Activated CD4-positive, CD25-positive, alpha-beta regulatory T cell treated with anti-CD3 and anti-CD28 coated beads, Interleukin-2, amount 50 U/mL, for 72 hours (primary cell): ENCODE data around the gene PSMD9.
"Not testable (repeated sequence)": the region's sequence is repeated elsewhere in the genome, so short reads cannot be mapped to it uniquely, and the experiment has no call there.

Experiments used
- DNase-seq: peaks from one replicate; pipeline ENCODE4 v3.0.0; 2021

The PSMD9 gene, protein sequence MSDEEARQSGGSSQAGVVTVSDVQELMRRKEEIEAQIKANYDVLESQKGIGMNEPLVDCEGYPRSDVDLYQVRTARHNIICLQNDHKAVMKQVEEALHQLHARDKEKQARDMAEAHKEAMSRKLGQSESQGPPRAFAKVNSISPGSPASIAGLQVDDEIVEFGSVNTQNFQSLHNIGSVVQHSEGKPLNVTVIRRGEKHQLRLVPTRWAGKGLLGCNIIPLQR

DNA sequence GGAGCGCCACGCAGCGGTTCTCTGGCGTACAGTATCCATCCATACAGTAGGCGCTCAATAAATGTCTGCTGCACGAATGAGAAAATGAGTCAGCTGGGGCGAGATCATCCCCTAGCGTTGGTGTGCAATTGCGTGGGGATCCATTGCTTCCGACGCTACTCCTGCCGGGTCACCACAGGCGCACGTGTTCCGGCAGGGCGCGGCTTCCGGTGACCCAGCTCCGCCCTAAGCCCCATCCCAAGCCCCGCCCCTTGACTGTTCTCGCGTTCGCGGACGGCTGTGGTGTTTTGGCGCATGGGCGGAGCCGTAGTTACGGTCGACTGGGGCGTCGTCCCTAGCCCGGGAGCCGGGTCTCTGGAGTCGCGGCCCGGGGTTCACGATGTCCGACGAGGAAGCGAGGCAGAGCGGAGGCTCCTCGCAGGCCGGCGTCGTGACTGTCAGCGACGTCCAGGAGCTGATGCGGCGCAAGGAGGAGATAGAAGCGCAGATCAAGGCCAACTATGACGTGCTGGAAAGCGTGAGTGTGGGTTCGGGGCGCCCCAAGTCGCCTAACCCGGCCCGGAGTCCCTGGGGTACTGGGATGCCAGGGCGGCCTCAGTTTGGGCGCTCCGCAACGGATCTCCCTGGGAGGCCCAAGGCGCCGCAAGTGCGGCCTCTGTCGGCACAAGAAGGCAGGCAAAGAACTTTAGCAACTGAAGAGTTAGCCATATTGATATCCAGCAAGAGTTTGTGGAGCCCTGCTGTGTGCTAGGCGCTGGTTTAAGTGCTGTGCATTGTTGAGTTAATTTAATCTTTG is at the start of gene PSMD9:
TSS of gene PSMD9 (plus strand) at position 313 of the 796 bp plus-strand sequence. CDS start at position 380, 67 bp downstream.
- peak; percentile 98 for DNase-seq

DNA sequence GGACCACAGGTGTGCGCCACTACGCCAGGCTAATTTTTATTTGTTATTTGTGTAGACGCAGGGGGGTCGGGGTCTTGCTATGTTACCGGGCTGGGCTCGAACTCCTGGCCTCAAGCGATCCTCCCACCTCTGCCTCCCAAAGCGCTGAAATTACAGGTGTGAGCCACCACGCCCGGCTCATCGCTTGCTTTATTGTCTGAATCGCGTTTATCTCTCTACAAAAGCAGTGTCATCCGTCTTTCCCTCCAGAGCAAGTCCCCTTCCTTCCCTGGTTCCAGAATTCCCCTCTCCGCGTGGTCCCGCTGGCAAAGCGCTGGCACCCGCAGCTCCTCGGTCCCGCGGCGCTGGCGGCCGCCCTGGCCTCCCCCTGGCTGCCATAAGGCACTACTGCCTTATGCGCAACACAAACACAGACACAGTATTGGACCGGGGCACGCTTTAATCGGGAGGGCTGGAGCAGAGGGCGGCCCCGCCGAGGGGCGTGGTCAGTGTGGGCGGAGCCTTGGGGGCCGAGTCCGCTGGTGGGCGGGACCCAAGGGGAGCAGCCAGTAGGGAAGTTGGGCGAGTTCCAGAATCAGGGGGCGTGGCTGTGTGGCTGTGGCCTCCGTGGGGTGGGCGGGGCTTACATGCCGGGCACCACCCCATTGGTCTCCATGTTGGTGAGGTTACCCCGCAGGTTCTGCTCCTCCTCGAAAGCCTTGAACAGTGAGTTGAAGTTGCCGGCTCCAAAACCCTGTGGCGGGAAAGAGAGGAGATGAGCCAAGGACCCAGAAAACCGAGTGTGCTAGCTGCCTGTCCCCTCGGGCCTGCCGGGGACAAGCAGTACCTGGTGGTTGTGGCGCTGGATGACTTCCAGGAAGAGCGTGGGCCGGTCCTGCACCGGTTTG is 49.2 kb upstream of the PSMD9 start:
- peak; percentile 100 for DNase-seq

DNA sequence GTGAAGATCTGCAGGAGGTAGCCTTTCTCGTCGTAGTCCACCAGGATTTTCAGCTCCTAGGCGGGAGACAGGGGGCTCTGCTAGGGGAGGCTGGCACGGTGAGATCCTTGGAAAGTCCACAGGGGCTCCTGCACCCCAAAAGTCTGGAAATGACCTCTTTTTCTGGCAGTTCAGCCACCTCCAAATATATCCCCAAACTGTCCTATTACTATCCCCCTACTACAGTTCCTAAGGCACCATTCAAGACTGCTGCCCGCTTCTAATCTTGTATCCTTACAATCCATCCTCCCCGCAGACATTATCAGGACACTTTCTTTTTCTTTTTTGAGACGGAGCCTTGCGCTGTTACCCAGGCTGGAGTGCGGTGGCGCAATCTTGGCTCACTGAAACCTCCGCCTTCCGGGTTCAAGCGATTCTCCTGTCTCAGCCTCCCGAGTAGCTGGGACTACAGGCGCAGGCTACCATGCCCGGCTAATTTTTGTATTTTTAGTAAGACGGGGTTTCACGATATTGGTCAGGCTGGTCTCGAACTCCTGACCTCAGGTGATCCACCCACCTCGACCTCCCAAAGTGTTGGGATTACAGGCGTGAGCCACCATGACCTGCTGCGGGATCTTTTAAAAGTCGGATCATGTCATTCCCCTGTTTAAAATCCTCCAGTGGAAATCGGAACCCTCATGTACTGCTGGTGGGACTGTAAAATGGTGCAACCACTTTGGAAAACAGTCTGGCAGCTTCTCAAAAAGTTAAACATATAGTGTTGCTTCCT is 48.4 kb upstream of the PSMD9 start:
- DNase-seq: no peak

DNA sequence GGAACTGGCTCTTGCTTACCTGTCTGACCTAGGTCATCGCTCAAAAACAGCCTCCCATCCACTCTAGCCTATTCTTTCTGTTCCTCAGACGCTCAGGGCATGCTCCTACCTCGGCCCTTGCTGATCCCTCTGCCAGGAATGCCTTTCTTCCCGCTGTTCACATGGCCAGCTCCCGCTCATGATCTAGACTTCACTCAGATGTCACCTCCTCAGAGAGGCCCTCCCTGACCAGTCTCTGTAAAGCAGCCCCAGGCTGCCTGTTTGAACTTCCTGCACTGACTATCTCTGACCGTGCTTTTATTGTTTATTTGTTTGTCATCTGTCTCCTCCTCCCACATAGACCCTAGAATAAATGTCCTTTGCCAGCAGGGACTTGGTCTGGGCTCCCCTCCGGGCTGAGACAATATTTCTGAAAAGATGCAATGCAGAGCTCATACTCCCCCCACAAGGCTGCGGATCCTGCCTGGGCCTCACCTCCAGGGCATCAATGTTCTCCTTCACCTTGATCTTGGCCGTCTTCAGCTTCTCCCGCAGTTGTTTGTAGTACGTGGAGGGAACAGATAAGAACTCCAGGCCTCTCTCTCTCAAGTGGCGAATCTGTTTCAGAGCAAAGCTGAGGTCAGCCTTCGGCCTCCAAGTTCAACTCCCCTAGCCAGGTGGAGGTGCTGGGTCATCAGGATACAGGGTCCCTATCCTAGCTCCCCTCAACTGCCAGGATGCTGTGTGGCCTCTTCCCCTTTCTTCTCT is 45.2 kb upstream of the PSMD9 start:
- no peak for DNase-seq

DNA sequence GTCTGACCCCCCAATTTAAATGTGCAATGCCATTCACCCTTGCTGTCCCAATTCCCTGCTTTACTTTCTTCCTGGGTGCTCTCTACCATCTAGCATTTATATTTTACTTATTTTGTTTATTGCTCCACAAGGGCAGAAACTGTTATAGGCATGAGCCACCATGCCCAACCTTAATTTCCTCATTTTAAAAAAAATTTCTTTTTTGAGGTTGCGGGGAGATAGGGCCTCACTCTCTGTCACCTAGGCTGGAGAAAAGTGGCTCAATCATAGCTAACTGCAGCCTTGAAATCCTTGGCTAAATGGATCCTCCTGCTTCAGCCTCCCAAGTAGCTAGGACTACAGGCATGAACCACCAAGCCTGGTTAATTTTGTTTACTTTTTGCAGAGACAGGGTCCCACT is 42.9 kb upstream of the PSMD9 start:
- DNase-seq: no peak

DNA sequence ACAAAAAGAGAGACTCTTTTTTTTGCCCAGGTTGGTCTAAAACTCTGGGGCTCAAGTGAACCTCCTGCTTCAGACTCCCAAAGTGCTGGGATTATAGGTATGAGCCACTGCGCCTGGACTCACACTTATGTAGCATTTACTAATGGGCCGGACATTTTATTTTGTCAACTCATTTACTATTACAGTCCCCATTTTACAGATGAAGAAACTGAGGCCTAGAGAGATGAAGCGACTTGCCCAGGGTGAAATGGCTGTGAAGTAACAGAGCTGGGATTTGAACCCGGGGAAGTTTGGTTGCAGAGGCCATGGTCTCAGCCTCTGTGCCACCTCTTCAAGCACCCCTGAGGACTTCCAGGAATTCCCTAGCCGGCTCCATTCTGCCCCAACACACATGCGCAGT is 39.4 kb upstream of the PSMD9 start:
- DNase-seq: no peak

DNA sequence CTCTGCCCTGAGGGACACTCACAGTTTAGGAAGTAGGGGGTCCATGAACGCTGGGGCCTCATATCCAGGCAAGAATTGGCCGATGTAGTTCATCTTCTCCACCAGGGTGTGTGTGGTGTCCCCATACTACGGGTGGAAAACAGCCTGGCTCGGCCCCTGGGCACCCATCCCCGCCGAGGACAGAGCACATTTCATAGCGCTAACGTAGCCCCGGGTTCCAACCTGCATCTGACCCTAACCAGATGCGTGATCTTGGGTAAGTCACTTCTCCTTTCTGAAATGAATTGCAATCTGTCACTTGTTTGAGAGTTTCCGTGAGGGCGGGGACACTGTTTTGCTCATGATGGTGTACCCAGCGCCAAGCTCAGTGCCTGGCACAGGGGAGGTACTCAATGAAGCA is 38.9 kb upstream of the PSMD9 start:
- DNase-seq: no peak

DNA sequence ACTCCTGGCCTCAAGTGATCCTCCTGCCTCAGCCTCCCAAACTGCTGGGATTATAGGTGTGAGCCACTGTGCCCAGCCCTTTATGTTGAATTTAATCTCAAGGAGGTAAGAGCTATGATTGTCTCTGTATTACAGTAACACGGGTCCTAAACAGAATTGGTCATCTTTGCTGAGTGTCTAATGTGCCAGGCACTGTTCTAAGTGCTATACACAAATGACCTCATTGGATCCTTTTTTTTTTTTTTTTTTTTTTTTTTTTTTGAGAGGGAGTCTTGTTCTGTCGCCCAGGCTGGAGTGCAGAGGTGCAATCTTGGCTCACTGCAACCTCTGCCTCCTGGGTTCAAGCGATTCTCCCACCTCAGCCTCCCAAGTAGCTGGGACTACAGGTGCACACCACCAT is 36.2 kb upstream of the PSMD9 start:
- not testable (repeated sequence) for DNase-seq

DNA sequence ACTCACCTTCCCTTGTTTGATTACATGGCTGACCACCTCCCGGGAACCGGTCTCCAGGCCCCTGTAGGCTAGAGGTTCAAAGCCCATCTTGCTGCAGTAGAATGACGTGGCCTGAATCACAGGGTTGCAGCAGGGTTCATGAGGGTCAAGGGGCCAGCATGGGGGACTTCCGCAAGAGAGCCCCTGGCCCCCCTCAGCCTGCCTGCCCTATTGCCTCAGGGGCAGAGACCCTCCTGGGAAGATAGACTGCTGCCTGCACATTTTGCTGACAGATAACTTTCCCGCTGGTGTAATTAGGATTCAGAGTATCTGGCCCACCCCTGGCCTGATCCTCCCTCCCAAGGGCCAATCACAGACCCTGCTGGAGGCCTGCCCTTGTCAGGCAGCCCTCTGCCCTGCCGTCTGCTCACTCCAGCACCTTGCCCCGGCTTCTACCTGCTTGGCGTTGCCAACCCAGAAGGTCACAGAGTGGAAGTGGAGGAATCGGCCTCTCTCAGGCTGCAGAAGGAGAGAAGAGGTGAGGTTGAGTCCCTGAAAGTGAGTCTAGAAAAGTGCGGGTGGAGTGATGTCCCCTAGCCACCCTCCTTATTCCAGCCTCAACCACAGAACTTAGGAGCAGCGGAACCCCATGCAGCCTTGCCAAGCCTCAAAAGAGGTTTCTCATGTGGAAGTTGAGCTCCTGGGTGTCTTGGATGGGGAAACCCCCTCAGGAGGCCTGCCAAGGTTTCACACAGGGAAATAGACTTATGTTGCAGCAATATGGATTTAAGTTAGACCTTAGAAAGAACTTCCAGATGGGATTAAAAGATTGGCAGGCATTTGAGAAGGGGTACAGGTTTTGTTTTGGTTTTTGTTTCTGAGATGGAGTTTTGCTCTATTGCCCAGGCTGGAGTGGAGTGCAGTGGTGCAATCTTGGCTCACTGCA is 31.0 kb upstream of the PSMD9 start:
- DNase-seq: no peak

DNA sequence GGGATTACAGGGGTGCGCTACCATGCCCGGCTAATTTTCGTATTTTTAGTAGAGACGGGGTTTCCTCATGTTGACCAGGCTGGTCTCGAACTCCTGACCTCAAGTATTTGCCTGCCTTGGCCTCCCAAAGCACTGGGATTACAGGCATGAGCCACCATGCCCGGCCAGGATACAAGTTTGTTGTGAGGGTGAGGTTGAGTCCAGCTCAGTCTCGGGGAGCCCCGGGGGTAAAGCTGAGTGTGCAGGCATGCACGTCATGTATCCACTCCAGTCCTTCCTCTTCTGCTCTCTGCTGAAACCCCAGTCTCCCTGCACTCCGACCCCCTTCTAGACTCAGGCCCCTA is 30.3 kb upstream of the PSMD9 start:
- no peak for DNase-seq

DNA sequence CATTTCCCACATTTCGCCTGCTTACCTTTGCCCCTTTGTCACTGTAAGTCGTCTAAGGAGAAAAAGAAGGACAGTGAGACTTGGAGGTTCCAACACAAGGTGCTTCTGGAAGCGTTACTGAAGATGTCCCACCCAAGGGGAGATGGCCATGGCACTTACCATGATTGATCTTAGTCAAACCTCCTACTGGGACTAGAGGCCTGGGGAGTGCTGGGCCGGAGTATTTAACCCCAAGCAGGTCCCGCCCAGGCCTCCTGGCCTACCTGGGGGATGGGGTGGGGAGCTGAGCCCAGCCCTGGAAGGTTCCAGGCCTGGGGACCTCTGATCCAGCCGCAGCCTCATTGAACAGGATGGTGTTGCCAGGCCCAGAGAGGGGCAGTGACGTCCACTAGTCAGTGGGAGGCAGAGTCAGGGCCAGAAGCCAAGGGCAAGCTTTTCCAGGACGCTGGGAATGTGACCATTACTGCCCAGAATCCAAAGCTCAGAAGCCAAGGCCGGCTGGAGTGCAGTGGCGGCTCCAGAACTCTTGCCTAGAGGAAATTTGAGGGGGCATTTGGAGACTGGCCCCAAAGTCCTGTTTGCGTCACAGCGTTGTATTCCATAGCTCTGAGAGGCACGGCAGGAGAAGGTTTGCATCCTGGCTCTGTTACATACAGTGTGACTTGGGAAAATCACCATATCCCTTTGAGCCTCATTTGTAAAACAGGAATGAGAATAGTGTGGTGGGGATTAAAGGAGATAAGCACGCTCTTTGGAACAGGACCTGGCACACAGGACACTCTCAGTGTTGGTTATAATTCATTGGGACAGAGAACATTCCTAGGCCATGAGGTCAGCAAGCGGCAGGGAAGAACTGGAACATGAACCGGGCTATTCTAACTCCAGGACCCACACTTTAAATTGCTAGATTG is 29.7 kb upstream of the PSMD9 start, which contains the start of gene HPD:
TSS of gene HPD (minus strand) at position 198 of the 911 bp plus-strand sequence. CDS start at position 162, 36 bp downstream.
- DNase-seq: no peak

DNA sequence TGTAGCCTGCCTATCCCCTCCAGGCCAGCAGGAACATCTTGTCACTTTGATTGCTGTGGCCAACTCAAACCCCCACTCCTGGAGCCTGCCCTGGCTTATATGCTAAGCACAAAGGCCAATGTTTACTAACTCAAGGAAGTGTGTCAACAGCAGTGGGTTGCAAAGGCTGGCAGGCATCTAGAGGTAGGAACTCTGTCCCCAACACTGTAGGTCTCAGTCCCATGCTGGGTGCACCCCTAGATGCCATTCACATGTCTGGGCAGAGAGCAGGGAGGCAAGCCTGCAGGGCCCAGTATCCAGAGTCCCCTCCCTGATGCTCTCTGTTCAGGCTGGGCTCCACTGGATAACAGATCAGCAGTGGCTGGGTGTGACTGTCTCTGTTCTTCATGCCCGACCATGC is 28.3 kb upstream of the PSMD9 start:
- DNase-seq: no peak

DNA sequence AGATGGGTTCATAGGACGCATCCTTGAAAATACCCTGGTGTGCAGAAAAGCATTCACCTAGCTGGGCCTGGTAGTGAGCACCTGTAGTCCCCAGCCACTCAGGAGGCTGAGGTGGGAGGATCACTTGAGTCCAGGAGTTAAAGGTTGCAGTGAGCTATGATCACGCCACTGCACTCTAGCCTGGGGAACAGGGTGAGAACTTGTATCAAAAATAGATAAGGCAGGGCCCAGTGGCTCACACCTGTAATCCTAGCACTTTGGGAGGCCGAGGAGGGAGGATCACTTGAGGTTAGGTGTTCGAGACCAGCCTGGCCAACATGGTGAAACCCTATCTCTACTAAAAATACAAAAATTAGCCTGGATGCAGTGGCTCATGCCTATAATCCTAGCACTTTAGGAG is 27.9 kb upstream of the PSMD9 start:
- DNase-seq: not testable (repeated sequence)

DNA sequence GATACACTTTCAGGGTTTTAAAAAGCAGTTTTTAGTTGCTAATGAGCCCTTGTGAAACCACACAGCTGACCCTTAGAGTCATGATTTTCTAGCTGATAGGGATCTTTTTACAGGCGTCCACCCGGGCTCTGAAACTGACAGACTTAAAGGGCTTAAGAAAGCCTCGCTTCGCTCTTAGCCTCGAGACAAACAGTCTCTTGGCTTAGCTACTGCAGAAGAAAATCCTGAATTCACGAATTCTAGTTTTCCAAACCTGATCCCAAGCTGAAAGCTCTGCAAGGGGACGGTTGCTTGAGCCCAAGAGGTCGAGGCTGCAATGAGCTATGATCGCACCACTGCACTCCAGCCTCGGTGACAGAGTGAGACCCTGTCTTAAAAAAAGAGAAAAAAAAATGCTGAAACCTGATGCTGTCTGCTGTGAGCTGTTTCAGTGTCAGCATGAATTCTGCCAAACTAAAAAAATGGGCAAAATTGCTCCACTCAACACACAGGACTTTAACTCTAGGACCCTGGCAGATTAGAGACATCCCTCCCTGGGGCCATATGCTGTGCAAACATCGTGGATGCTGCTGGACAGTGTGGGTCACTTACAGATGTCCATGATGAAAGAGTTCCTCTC is 26.8 kb upstream of the PSMD9 start:
- DNase-seq: no peak

DNA sequence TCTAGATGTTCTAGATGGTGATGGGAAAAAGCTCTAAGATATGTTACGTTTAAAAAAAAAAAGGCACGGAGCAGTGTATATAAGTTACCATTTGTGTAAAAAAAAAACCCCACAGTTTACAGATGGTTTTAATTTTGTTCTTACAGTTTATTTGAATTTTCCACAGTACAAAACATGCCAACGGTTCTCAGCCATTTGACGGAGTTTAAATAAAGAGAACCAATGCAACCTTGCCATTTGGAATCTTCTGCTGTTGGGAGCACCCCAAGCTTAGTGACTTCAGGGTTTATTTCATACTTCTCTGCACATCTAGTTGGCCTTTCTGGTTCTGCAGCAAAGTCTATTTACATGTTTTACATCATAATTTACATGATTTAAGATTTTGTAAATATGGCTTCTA is 22.3 kb upstream of the PSMD9 start:
- DNase-seq: no peak

DNA sequence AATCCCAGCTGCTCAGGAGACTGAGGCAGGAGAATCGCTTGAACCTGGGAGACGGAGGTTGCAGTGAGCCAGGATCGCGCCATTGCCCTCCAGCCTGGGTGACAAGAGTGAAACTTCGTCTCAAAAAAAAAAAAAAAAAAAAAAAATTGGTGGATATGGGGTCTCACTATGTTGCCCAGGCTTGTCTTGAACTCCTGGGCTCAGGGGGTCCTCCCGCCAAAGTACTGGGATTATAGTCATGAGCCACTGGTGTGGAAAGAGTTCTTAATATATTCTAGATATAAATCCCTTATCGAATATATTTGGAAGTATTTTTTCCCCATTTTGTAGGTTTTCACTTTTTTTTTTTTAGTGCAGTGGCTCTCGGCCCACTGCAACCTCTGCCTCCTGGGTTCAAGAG is 19.4 kb upstream of the PSMD9 start:
- not testable (repeated sequence) for DNase-seq

DNA sequence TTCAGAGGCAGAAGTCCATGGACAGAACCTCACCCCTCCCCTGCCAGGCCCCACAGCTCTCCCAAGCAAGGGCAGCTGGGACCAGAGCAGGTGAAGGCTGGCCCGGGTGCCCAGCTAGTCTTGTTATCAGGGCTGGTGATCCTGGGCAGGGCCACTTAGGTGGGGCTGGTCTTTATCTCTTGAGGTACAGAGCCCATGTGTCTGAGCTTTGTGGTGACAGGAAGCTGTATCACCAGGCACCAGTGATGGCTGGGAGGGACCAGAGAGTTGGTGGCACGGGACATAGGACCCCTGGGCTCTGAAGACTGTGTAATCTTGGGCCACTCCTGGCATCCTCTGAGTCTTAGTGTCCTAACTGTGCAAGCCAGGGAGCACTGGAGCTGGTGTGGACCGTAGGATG is 17.1 kb upstream of the PSMD9 start:
- DNase-seq: no peak

DNA sequence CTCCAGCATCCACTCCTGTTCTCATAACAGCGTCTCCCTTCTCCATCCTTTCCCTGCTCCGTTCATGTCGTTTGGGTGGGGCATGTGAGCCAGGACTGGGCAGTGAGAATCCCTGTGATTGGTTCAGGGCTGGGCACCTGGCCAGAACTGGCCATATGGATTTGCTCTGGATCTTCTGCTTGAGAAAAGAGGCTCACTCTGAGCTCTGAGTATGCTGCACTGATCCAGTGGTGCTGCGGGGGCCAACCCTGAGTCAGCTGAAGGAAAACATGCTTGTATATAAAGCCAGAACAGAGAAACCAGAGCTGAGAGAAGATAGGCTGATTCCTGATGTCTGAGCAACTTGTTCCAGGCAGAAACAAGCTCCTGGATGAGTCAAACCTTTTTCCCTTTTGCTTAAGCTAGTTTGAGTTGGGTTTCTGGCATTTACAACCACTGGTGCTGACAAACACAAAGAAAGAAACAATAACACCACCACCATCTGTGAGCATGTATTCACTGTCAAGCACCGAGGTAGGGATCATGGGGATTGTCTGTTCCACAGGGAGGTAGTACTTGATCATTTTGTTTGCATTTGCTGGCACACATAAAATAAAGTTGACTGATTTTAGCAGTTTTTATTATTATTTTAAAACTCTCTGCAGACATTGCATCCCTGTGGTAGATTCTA is 15.9 kb upstream of the PSMD9 start:
- DNase-seq: no peak

DNA sequence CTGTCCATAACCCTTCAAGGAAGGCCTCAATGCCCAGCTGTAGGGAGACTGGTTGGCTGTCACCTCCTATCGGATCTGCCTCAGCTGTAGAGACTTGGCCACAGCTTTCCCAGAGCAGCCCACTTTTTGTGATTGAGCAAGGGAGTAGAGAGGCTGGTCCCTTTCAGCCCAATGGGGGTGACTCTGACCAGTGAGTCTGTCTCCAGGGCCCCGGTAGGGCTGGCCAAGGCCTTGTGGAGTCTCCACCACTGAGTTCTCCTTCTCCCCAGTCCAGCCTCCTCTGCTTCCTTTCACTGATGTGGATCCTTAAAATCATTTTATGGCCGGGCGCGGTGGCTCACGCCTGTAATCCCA is 15.4 kb upstream of the PSMD9 start:
- DNase-seq: no peak
